Endothelial cell of umbilical vein (primary cell): Measurements from ENCODE around the gene S100A10. TPM values are rescaled to one million over a fixed set of nuclear protein-coding genes. Genes with fewer than 3 reads are reported as not detected.

Experiments used
- BruUV-seq: library from RNA; stranded (reverse); fragments of 400-500 nt; replicated peaks from 2 replicates; lab custom pipeline; 2021; lab: Mats Ljungman, UMichigan
- CTCF ChIA-PET: fragments of 300-600, 350-600 bp; sonication (Branson Sonifier 250); formaldehyde crosslinking; loops from one replicate; lab custom pipeline; 2021; ENCODE audit warnings: antibody characterized with exemption, inconsistent platforms; lab: Charles Lee
- POLR2A ChIA-PET: fragments of 300-600, 350-600 bp; sonication (Branson Sonifier 250); formaldehyde crosslinking; loops from one replicate; lab custom pipeline; 2021; ENCODE audit warnings: antibody characterized with exemption, inconsistent platforms; lab: Charles Lee
- DNase-seq: peaks from one replicate; pipeline ENCODE4 v3.0.0-alpha.2; 2011; ENCODE audit warnings: low read depth, low spot score
- FAIRE-seq: peaks from 2 replicates; lab custom pipeline; 2011; peaks lifted over from hg19 to GRCh38; lab: Jason Lieb, UNC
- H2AFZ ChIP-seq: 2 replicates; pipeline ENCODE4 v1.6.0; 2012; ENCODE audit warnings: low read depth, low read length, control low read depth, inconsistent platforms
- H3K27ac ChIP-seq: 2 replicates; pipeline ENCODE4 v1.5.1; 2011; ENCODE audit warnings: low read depth, mild to moderate bottlenecking, control low read depth, low read length, moderate library complexity; ENCODE audit not compliant: insufficient read depth
- H3K27me3 ChIP-seq, 2 experiments: 2 replicates each; pipeline versions ENCODE4 v1.6.0 to v1.6.1; 2011; ENCODE audit warnings: low read length in 2 of 2, mixed read lengths in 1 of 2; ENCODE audit not compliant: control insufficient read depth in 2 of 2, insufficient read depth in 2 of 2
- H3K36me3 ChIP-seq, 2 experiments: 2 replicates in 1 of 2; 3 replicates in 1 of 2; pipeline ENCODE4 v1.5.1; 2011; ENCODE audit warnings: low read length in 2 of 2, mild to moderate bottlenecking in 1 of 2, moderate library complexity in 1 of 2; ENCODE audit not compliant: control insufficient read depth in 2 of 2, insufficient read depth in 2 of 2; ENCODE audit errors: extremely low read depth in 1 of 2
- H3K4me1 ChIP-seq: 3 replicates; pipeline ENCODE4 v1.5.1; 2011; ENCODE audit warnings: mild to moderate bottlenecking, low read length; ENCODE audit not compliant: control insufficient read depth, insufficient read depth; ENCODE audit errors: extremely low read depth
- H3K4me2 ChIP-seq: 2 replicates; pipeline ENCODE4 v1.6.1; 2011; ENCODE audit warnings: low read length, control low read depth, mixed read lengths; ENCODE audit not compliant: insufficient read depth
- H3K4me3 ChIP-seq, 3 experiments: fragments of 200-600 bp in 1 of 3; sonication (generic), shearing (Covaris generic) in 1 of 3; replicated peaks in 1 of 3; 2 replicates each; pipeline ENCODE4 v1.5.1; 2011 to 2016; ENCODE audit warnings: control low read depth in 3 of 3, low read length in 3 of 3, mild to moderate bottlenecking in 2 of 3, inconsistent platforms in 1 of 3, low read depth in 1 of 3, moderate library complexity in 1 of 3; ENCODE audit not compliant: insufficient read depth in 1 of 3
- H3K79me2 ChIP-seq: 2 replicates; pipeline ENCODE4 v1.6.0; 2012; ENCODE audit warnings: low read length, inconsistent platforms; ENCODE audit not compliant: control insufficient read depth, insufficient read depth
- H3K9ac ChIP-seq: replicated peaks from 2 replicates; pipeline ENCODE3; 2011; ENCODE audit warnings: low read length, control low read depth; ENCODE audit not compliant: insufficient read depth; ENCODE audit errors: extremely low read depth
- H3K9me1 ChIP-seq: replicated peaks from 3 replicates; pipeline ENCODE4 v1.6.0; 2011; ENCODE audit warnings: mild to moderate bottlenecking, low read length; ENCODE audit not compliant: control insufficient read depth, insufficient read depth; ENCODE audit errors: extremely low read depth
- H3K9me3 ChIP-seq: replicated peaks from 2 replicates; pipeline ENCODE4 v1.5.1; 2012; ENCODE audit warnings: low read length, inconsistent platforms; ENCODE audit not compliant: control insufficient read depth, insufficient read depth
- H4K20me1 ChIP-seq: replicated peaks from 2 replicates; pipeline ENCODE3; 2011; ENCODE audit warnings: mild to moderate bottlenecking, low read length; ENCODE audit not compliant: control insufficient read depth, insufficient read depth; ENCODE audit errors: extremely low read depth
- EZH2 ChIP-seq: IDR thresholded peaks from 2 replicates; pipeline ENCODE4 v1.6.1; 2012; ENCODE audit warnings: borderline replicate concordance, low read depth, mild to moderate bottlenecking, moderate library complexity, low read length, inconsistent platforms; ENCODE audit not compliant: severe bottlenecking
- FOS ChIP-seq: IDR thresholded peaks from 2 replicates; pipeline ENCODE4 v1.6.1; 2011; ENCODE audit warnings: mild to moderate bottlenecking, low read length, moderate library complexity, borderline replicate concordance; ENCODE audit not compliant: insufficient read depth
- GATA2 ChIP-seq: IDR thresholded peaks from 2 replicates; pipeline ENCODE4 v1.7.0; 2011; ENCODE audit warnings: low read depth, mild to moderate bottlenecking, moderate library complexity, mixed read lengths, low read length; ENCODE audit not compliant: insufficient read length, insufficient read depth
- JUN ChIP-seq: IDR thresholded peaks from 2 replicates; pipeline ENCODE4 v1.6.1; 2011; ENCODE audit warnings: borderline replicate concordance, low read depth; ENCODE audit not compliant: insufficient read length, insufficient read depth
- MAX ChIP-seq: IDR thresholded peaks from 2 replicates; pipeline ENCODE4 v1.6.1; 2011; ENCODE audit not compliant: insufficient read depth, insufficient read length
- MYC ChIP-seq: IDR thresholded peaks from one replicate; pipeline ENCODE4 v1.6.1; 2011; ENCODE audit warnings: mild to moderate bottlenecking, low read depth, low read length
- POLR2A ChIP-seq: IDR thresholded peaks from 2 replicates; pipeline ENCODE4 v1.6.1; 2012; ENCODE audit warnings: low read depth, mild to moderate bottlenecking, control low read depth, low read length
- POLR2AphosphoS5 ChIP-seq: IDR thresholded peaks from 2 replicates; pipeline ENCODE4 v1.6.1; 2012; ENCODE audit warnings: low read depth, mild to moderate bottlenecking, control low read depth, low read length, moderate library complexity; ENCODE audit not compliant: insufficient read depth
- dilution Hi-C: fragments of 300-500 bp; cut with MboI; formaldehyde crosslinking; loops from one replicate; pipeline ENCODE4 v1.15.0; 2019; ENCODE audit warnings: low sequenced_read_pairs; ENCODE audit not compliant: extremely low pct_ligation_motif_present
- intact Hi-C: fragments of 100-400 bp; cut with micrococcal nuclease; formaldehyde crosslinking; loops from one replicate; pipeline ENCODE4 v1.10.0; 2022
- polyA plus RNA-seq, 4 experiments: library from polyadenylated mRNA; depleted of rRNA in 3 of 4; stranded (reverse) in 3 of 4; unstranded in 1 of 4; fragments of >200 nt; gene quantifications; 2 replicates each; pipeline versions ENCODE4 v1.2.1 to v1.2.3, GENCODE V29; 2011 to 2012; ENCODE audit warnings: missing spikeins in 1 of 4
- total RNA-seq: library from RNA; stranded (reverse); gene quantifications from 2 replicates; pipeline ENCODE4 v1.2.3, GENCODE V29; 2021
- TF ChIP-seq, protein P1 (sequence below), 2 donors: IDR thresholded peaks; 1 replicate in 1 of 2; 2 replicates in 1 of 2; pipeline ENCODE4 v1.5.1; 2011; ENCODE audit warnings: low read length in 2 of 2, mild to moderate bottlenecking in 2 of 2, moderate library complexity in 2 of 2, control low read depth in 1 of 2, inconsistent platforms in 1 of 2, low read depth in 1 of 2; ENCODE audit not compliant: insufficient read depth in 1 of 2; ENCODE audit errors: extremely low read depth in 1 of 2

Gene S100A10
- total and polyA plus RNA-seq, 2 donors (not counting 3 experiments of a cell fraction or from before 2014, with no cell fraction given): 76.8 to 779 TPM

- no TSS peak for BruUV-seq
- Histone ChIP-seq H3K36me3 (no peaks in the 10 kb centered on the region), H3K27me3 (peaks cover 30 to 58% of the 10 kb centered on the region in 2 experiments), H3K79me2 (no peaks in the 10 kb centered on the region), H3K9me3 (no peaks in the 10 kb centered on the region), H3K4me3 (no peak overlapping the region), H4K20me1 (no peaks in the 10 kb centered on the region), H3K27ac (no peak overlapping the region), H3K4me2 (no peak overlapping the region), H2AFZ (no peak overlapping the region), H3K9ac (no peak overlapping the region), H3K9me1 (no peaks in the 10 kb centered on the region), H3K4me1 (no peaks in the 10 kb centered on the region)
- no peak for TF ChIP-seq MYC
- TF ChIP-seq GATA2: no peak
- TF ChIP-seq JUN: no peak
- TF ChIP-seq MAX: no peak
- no peak for TF ChIP-seq FOS
- TF ChIP-seq EZH2: no peak
- no peak for TF ChIP-seq POLR2A
- TF ChIP-seq, protein P1, sequence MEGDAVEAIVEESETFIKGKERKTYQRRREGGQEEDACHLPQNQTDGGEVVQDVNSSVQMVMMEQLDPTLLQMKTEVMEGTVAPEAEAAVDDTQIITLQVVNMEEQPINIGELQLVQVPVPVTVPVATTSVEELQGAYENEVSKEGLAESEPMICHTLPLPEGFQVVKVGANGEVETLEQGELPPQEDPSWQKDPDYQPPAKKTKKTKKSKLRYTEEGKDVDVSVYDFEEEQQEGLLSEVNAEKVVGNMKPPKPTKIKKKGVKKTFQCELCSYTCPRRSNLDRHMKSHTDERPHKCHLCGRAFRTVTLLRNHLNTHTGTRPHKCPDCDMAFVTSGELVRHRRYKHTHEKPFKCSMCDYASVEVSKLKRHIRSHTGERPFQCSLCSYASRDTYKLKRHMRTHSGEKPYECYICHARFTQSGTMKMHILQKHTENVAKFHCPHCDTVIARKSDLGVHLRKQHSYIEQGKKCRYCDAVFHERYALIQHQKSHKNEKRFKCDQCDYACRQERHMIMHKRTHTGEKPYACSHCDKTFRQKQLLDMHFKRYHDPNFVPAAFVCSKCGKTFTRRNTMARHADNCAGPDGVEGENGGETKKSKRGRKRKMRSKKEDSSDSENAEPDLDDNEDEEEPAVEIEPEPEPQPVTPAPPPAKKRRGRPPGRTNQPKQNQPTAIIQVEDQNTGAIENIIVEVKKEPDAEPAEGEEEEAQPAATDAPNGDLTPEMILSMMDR (IDR thresholded peaks at IDR 0.05; ENCODE audit: extremely low read depth in 1 of 2, insufficient read depth in 1 of 2, low read depth in 1 of 2, low read length in 2 of 2): no peak
- no peak for TF ChIP-seq POLR2AphosphoS5
- dilution Hi-C loops (loop anchor here (25.0 kb wide), 1 partner anchor 93 kb away; the partner anchor contains the start of gene THEM4), intact Hi-C loops (no loop called here)
- no peak for FAIRE-seq
- DNase-seq: no peak
- ChIA-PET CTCF (interaction anchor here (17.9 to 19.6 kb wide), 2 partner anchors 39 to 70 kb away, joined by 435 to 572 read pairs; no protein-coding TSS in a partner anchor), POLR2A (no interaction called here)
These were observed 11.8 kb upstream of the S100A10 start for GRCh38 chr1:152005360-152005912.
